CD1c-positive myeloid dendritic cell (primary cell): ENCODE results near the gene A3GALT2.

ENCODE experiments used
- DNase-seq: peaks from one replicate; pipeline ENCODE4 v3.0.0-alpha.2; 2016; ENCODE audit errors: extremely low spot score

Gene A3GALT2

GRCh38 chr1:33350611-33351280, 29.8 kb upstream of the A3GALT2 start:
- no peak for DNase-seq

GRCh38 chr1:33349778-33350610, 29.1 kb upstream of the A3GALT2 start:
- peak; percentile 91 for DNase-seq

GRCh38 chr1:33349081-33349759, 28.3 kb upstream of the A3GALT2 start:
- peak; percentile 41 for DNase-seq

- DNase-seq, result peak; percentile 39
These were observed 27.8 kb upstream of the A3GALT2 start for GRCh38 chr1:33348676-33349080.

GRCh38 chr1:33348194-33348593, 27.3 kb upstream of the A3GALT2 start:
- DNase-seq, result no peak

GRCh38 chr1:33347650-33347992, 26.7 kb upstream of the A3GALT2 start:
- DNase-seq, result no peak

- DNase-seq, result peak; percentile 67
These were observed 26.2 kb upstream of the A3GALT2 start for GRCh38 chr1:33346927-33347649.

DNA sequence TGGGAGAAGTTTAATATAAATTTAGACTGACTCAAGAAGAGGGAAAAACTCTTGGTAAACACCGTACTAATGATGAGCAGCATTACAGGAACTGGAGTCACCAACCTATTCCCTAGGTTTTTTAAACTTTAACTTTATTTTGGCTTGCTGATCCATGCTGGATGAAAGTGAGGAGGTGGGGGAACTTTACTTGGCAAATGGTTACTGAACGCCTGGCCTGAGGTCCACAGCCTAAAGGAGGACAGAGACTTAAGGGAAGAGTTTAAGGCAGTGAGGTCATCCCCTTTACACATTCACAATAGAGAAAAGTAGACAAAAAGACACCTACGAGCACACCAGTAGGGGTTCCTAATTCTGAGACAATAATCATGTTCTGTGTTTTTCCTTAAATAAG, 25.6 kb upstream of the A3GALT2 start:
- DNase-seq, result no peak

DNA sequence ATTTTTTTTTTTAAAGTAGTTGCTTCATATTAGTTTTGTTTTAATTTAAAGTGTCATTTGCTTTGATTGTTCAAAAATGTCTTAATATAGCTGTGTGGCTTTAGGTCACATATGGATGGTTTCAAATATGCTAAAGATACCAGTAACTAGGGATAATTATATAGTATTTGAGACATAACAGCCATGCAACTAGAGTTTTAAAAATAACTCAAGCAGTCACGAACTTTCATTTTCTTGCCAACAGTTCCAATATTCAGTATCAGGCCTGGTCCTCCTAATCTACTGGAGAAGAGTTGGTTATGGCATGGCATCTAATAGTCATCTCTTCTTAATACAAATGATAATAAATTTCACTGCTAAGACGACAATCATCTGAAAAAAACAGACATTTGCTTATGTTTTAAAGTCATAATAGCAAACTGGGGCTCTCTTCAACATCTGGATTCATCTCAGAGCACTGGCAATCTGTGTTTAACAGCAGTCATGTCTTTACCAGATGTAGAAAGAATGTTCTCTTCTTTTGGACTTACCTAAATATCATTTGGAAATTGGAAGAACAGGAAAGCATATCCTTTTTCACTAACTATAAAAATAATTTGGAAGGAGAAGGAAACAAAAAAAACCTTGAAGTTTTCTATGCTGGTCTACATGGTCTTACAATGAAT, 24.1 kb upstream of the A3GALT2 start:
- DNase-seq, result no peak

- no peak for DNase-seq
These were observed 22.6 kb upstream of the A3GALT2 start for GRCh38 chr1:33343539-33343938.

- no peak for DNase-seq
These were observed 21.3 kb upstream of the A3GALT2 start for GRCh38 chr1:33342041-33342723.

GRCh38 chr1:33341190-33341589, 20.3 kb upstream of the A3GALT2 start:
- DNase-seq, result no peak

DNA sequence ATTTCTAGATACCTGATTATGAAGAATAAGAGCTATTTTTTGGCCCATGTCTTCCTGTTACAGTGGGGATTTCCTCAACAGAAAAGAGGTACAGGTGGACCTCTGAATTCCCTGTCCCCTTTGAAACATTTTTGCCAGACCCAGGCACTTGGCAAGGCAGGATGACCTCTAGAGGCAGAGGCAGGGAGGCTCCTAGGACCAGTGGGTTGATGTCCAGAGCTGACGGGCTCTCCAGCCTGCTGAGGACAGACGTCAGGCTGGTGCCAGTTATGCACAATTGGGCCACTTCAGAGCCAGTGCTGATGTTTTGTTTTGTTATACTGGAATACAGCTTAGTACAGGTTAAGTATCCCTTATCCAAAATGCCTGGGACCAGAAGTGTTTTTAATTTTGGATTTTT, 18.5 kb upstream of the A3GALT2 start:
- no peak for DNase-seq

DNA sequence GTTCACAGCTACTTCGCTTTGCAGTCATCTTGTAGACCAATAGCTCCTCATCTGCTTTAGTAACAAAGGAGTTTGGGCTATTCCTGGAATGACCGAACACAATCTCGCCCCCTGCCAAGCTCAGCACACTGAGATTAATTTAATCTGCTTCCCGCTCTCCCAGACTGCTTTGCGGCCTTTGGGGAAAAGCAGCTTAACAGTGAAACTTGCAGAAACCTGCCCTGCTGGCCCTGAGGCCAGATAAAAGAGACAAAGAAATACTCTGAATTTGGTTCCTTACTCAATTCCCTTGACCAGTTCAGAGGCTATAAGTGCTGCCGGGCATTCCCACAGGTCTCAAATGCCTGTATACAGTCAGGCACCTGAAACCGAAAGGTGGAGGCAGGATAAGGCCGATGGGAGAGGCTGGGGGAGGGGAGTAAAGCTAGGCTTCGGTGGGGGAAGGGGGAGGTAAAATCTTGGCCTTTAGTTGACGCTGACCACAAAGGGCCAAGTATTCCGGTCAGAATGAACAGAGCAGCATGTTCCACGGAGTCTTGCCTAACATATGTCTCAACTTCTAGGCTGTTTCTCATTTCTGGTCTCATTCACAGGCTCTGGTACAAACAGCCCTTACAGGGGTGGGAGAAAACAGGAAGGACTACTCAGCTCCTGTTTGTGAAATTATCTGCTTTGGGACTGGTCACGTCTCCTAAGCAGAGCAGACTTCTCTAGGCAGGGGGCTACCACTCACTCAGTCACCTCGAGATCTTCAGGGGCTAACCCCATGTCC, 17.7 kb upstream of the A3GALT2 start:
- DNase-seq, result peak; percentile 89

DNA sequence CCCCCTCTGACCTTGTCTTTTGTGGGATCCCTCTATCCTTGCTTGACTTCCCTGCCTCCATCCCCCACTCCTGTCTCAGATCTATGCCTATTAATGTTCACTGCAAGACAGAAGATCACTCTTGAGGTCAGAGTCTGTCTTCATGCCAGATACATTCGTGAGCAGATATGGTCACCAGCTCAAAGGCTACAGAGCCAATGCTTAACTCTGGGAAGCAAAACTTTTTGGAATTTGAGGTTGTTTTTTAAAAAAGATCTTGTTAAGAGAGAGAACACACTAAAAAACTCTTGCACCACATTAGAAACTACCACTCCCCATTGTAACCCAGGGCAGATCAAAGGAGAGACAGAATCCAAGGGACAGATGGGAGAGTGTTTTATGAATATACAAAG, 17.1 kb upstream of the A3GALT2 start:
- DNase-seq, result no peak

GRCh38 chr1:33337441-33337840, 16.5 kb upstream of the A3GALT2 start:
- DNase-seq, result no peak

- DNase-seq, result no peak
These were observed 15.7 kb upstream of the A3GALT2 start for GRCh38 chr1:33336580-33336979.

DNA sequence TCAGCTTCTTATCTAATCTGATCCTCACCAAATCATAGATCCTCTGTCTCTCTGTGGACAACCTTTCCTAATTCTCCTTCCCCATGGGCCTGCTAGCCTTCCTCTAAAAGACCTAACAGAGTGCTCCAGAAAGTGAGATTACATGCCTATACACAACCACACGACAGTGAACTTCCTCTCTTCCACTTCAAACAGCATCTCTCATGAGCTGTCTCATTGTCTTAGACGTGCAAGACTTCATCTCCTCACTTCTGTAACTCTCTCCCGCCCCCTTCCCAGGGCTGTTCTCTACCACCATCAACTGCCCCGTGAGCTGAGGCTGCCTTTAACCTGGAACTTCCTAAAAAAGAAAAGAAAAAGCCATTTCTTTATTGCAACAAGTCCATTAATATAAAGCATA, 14.1 kb upstream of the A3GALT2 start:
- DNase-seq, result peak; percentile 73

DNA sequence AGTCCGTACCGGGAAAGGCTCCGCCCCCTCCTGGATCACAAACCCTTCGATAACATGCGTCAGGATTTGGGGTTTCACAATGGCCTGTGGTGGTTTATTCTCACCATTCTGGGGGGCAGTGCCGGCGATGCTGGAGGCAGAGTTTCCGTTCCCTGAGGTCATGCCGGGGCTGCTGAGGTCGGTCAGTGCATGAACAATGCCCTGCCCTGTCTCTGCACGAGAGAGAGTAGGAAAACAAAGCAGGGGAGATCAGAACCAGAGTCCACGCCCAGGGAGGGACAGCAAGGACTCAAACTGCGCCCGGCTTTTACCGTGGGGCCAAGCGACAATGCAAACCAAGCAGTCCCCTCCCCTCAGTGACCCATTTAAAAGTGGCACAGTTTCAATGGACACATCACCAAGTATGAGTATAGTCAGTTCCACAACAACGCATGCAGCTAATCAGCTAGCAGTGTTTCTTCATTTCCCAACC, 13.2 kb upstream of the A3GALT2 start:
- DNase-seq, result no peak

DNA sequence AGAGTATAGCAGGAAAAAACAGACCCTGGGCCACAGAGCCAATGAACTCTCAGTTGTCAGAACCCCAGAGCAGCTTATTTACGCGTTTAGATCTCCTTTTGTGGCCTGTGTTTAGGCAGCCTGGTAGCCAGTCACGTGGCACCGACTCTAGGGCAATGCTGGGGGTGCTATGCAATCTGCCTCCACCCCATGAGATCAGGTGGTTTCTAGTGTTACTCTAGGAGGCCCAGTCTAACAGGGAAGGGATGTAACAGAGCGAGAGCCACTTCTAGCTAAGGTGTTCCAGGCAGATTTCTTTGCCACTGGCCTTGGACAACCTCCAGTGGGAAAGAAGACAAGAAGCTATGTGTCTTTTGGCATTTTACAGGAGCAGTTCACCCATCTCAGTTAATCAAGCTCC, 12.0 kb upstream of the A3GALT2 start:
- DNase-seq, result no peak
